ENCODE data around the gene RAP1B. TPM values are rescaled to one million over a fixed set of nuclear protein-coding genes. Genes with fewer than 3 reads are reported as not detected.

RAP1B gene
- total RNA-seq, 1 experiment from 2014 or later, result 86.9 TPM

- H3K4me3 Mint-ChIP-seq, result no peak overlapping the region
- H3K27ac Mint-ChIP-seq, result no peak overlapping the region
- no peaks in the 10 kb centered on the region for H3K9me3 Mint-ChIP-seq
- ATAC-seq (no peak), DNase-seq (ENCODE audit: low spot score) (no peak)
- no peaks in the 10 kb centered on the region for H3K27me3 Mint-ChIP-seq (ENCODE audit: low read depth)
- POLR2A ChIA-PET, result no interaction called here
- TF ChIP-seq GABPB1 (CRISPR knock-in tag; IDR thresholded peaks at IDR 0.05), result no peak
- CTCF ChIA-PET, result no interaction called here
- H3K36me3 Mint-ChIP-seq, result peaks cover 55% of the 10 kb centered on the region
- H3K4me1 Mint-ChIP-seq, result no peaks in the 10 kb centered on the region
Measured at GRCh38 chr12:68699486-68699885, 88.8 kb downstream of the RAP1B start.

Other genes starting within 250 kb of the RAP1B start
- 117 to 132 TPM (median 120 TPM) in 3 replicates for gene NUP107, start 76.1 kb downstream of the RAP1B start, total RNA-seq (2021)
- 11.1 to 11.3 TPM (median 11.1 TPM) in 3 replicates for gene SLC35E3, start 135.3 kb downstream of the RAP1B start, total RNA-seq (2021)
- gene MDM2, start 197.3 kb downstream of the RAP1B start, total RNA-seq (2021), result 130 to 207 TPM (median 137 TPM) in 3 replicates